DND-41 (cell line): ENCODE data around the gene RAI1.

ENCODE experiments used
- ATAC-seq: fragments of 200-7000 bp; cut with Tn5 transposase; 3 replicates; pipeline ENCODE4 v1.9.1; 2021; ENCODE audit warnings: low read depth; ENCODE audit not compliant: insufficient read depth
- DNase-seq: peaks from one replicate; pipeline ENCODE4 v3.0.0-alpha.2; 2020
- H2AFZ ChIP-seq: 2 replicates; pipeline ENCODE4 v1.6.0; 2012; ENCODE audit warnings: low read depth, low read length
- H3K27ac ChIP-seq: 2 replicates; pipeline ENCODE4 v1.5.1; 2012; ENCODE audit warnings: low read length, inconsistent platforms
- H3K27me3 ChIP-seq: fragments of 200-600 bp; sonication (generic); 2 replicates; pipeline ENCODE4 v1.6.0; 2012; ENCODE audit warnings: low read length, mild to moderate bottlenecking, inconsistent platforms; ENCODE audit not compliant: insufficient read depth, poor library complexity
- H3K36me3 ChIP-seq: 2 replicates; pipeline ENCODE4 v1.5.1; 2012; ENCODE audit warnings: low read length, inconsistent platforms; ENCODE audit not compliant: insufficient read depth
- H3K4me1 ChIP-seq: 2 replicates; pipeline ENCODE4 v1.5.1; 2012; ENCODE audit warnings: mild to moderate bottlenecking, low read length; ENCODE audit not compliant: insufficient read depth
- H3K4me2 ChIP-seq: 2 replicates; pipeline ENCODE4 v1.6.0; 2012; ENCODE audit warnings: mild to moderate bottlenecking, moderate library complexity, low read length, inconsistent platforms; ENCODE audit not compliant: insufficient read depth
- H3K4me3 ChIP-seq, 2 experiments: fragments of 200-600 bp in 1 of 2; shearing (Covaris generic) in 1 of 2; 2 replicates each; pipeline ENCODE4 v1.5.1; 2012 to 2016; ENCODE audit warnings: inconsistent platforms in 2 of 2, low read length in 2 of 2, mild to moderate bottlenecking in 2 of 2, low read depth in 1 of 2, moderate library complexity in 1 of 2
- H3K79me2 ChIP-seq: 2 replicates; pipeline ENCODE4 v1.6.0; 2012; ENCODE audit warnings: low read length, inconsistent platforms; ENCODE audit not compliant: insufficient read depth
- H3K9ac ChIP-seq: 2 replicates; pipeline ENCODE4 v1.6.0; 2012; ENCODE audit warnings: low read depth, mild to moderate bottlenecking, inconsistent platforms, low read length, moderate library complexity
- H3K9me3 ChIP-seq: 2 replicates; pipeline ENCODE4 v1.5.1; 2012; ENCODE audit warnings: low read length, moderate library complexity, mild to moderate bottlenecking, inconsistent platforms; ENCODE audit not compliant: insufficient read depth, severe bottlenecking
- H4K20me1 ChIP-seq: 2 replicates; pipeline ENCODE4 v1.6.0; 2012; ENCODE audit warnings: low read length; ENCODE audit not compliant: insufficient read depth
- CTCF ChIP-seq: IDR thresholded peaks from 2 replicates; pipeline ENCODE4 v1.5.1; 2012; ENCODE audit warnings: borderline replicate concordance, low read length, moderate library complexity, mild to moderate bottlenecking; ENCODE audit not compliant: poor library complexity, severe bottlenecking; ENCODE audit errors: extremely low read depth
- EZH2 ChIP-seq: IDR thresholded peaks from 3 replicates; pipeline ENCODE4 v1.6.1; 2012; ENCODE audit warnings: borderline replicate concordance, low read depth, mild to moderate bottlenecking, moderate library complexity, low read length, inconsistent platforms; ENCODE audit not compliant: severe bottlenecking

Gene RAI1

GRCh38 chr17:17805575-17805974, 124.3 kb downstream of the RAI1 start:
- Histone ChIP-seq H3K27ac (no peak overlapping the region), H3K4me1 (no peaks in the 10 kb centered on the region), H3K36me3 (peaks cover 77% of the 10 kb centered on the region), H3K4me2 (no peak overlapping the region), H3K27me3 (no peaks in the 10 kb centered on the region), H4K20me1 (peaks cover 39% of the 10 kb centered on the region), H2AFZ (no peak overlapping the region), H3K4me3 (no peak overlapping the region), H3K9me3 (no peaks in the 10 kb centered on the region), H3K79me2 (no peaks in the 10 kb centered on the region), H3K9ac (no peak overlapping the region)
- TF ChIP-seq EZH2 (no peak), CTCF (no peak)
- no peak for ATAC-seq
- no peak for DNase-seq

GRCh38 chr17:17806035-17806434, 124.8 kb downstream of the RAI1 start:
- Histone ChIP-seq H3K4me2 (no peak overlapping the region), H3K9me3 (no peaks in the 10 kb centered on the region), H3K36me3 (peaks cover 76% of the 10 kb centered on the region), H4K20me1 (peaks cover 36% of the 10 kb centered on the region), H3K79me2 (no peaks in the 10 kb centered on the region), H3K4me1 (no peaks in the 10 kb centered on the region), H2AFZ (no peak overlapping the region), H3K9ac (no peak overlapping the region), H3K27me3 (no peaks in the 10 kb centered on the region), H3K27ac (no peak overlapping the region), H3K4me3 (no peak overlapping the region)
- ATAC-seq (no peak), DNase-seq (no peak)
- no peak for TF ChIP-seq EZH2
- no peak for TF ChIP-seq CTCF

GRCh38 chr17:17806611-17807274, 125.5 kb downstream of the RAI1 start:
- ATAC-seq (no peak), DNase-seq (no peak)
- H3K36me3 ChIP-seq, result peaks cover 75% of the 10 kb centered on the region
- no peak overlapping the region for H3K4me3 ChIP-seq
- no peak overlapping the region for H3K4me2 ChIP-seq
- H3K79me2 ChIP-seq, result no peaks in the 10 kb centered on the region
- H4K20me1 ChIP-seq, result peaks cover 33% of the 10 kb centered on the region
- no peaks in the 10 kb centered on the region for H3K4me1 ChIP-seq
- no peaks in the 10 kb centered on the region for H3K9me3 ChIP-seq
- H3K9ac ChIP-seq, result no peak overlapping the region
- no peak overlapping the region for H2AFZ ChIP-seq
- no peak overlapping the region for H3K27ac ChIP-seq
- H3K27me3 ChIP-seq, result no peaks in the 10 kb centered on the region
- TF ChIP-seq EZH2 (no peak), CTCF (no peak)
